Effector memory CD4-positive, alpha-beta T cell (primary cell): ENCODE data around the gene PBRM1.

Source experiments
- DNase-seq, 3 donors: peaks; one replicate each; pipeline ENCODE4 v3.0.0-alpha.2; 2020
- H3K27ac ChIP-seq: 2 replicates; pipeline ENCODE4 v1.7.0; 2013; ENCODE audit warnings: mild to moderate bottlenecking, low read length, moderate library complexity; ENCODE audit not compliant: insufficient read depth, poor library complexity, severe bottlenecking
- H3K27me3 ChIP-seq: replicated peaks from 2 replicates; pipeline ENCODE4 v1.7.0; 2013; ENCODE audit warnings: mild to moderate bottlenecking, low read length; ENCODE audit not compliant: insufficient read depth, control insufficient read depth, poor library complexity, severe bottlenecking
- H3K36me3 ChIP-seq: 2 replicates; pipeline ENCODE4 v1.7.0; 2013; ENCODE audit warnings: mild to moderate bottlenecking, low read length, moderate library complexity; ENCODE audit not compliant: control insufficient read depth, insufficient read depth
- H3K4me1 ChIP-seq: 2 replicates; pipeline ENCODE4 v1.7.0; 2013; ENCODE audit warnings: low read length, mild to moderate bottlenecking; ENCODE audit not compliant: control insufficient read depth, insufficient read depth, poor library complexity, severe bottlenecking
- H3K4me3 ChIP-seq: 2 replicates; pipeline ENCODE4 v1.7.0; 2013; ENCODE audit warnings: low read length, low read depth, mild to moderate bottlenecking; ENCODE audit not compliant: insufficient read depth, poor library complexity, severe bottlenecking
- H3K9me3 ChIP-seq: 2 replicates; pipeline ENCODE4 v1.7.0; 2013; ENCODE audit warnings: mild to moderate bottlenecking, low read length, moderate library complexity; ENCODE audit not compliant: control insufficient read depth

The PBRM1 gene

DNA sequence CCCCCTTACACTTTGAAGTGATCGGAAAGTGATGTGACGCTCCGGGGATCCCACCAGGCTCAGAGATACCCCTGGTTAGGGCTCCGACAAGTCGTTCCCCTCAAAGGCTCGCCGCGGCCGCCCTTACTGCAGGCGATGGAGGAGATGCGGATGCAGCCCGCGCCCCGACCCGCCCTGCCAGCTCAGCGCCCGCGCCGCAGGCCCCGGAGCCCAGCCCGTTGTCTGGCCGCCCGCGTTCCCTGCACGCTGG lies 19.6 kb upstream of the PBRM1 start:
- peak overlapping the region; percentile 90 for H3K4me3 ChIP-seq

DNA sequence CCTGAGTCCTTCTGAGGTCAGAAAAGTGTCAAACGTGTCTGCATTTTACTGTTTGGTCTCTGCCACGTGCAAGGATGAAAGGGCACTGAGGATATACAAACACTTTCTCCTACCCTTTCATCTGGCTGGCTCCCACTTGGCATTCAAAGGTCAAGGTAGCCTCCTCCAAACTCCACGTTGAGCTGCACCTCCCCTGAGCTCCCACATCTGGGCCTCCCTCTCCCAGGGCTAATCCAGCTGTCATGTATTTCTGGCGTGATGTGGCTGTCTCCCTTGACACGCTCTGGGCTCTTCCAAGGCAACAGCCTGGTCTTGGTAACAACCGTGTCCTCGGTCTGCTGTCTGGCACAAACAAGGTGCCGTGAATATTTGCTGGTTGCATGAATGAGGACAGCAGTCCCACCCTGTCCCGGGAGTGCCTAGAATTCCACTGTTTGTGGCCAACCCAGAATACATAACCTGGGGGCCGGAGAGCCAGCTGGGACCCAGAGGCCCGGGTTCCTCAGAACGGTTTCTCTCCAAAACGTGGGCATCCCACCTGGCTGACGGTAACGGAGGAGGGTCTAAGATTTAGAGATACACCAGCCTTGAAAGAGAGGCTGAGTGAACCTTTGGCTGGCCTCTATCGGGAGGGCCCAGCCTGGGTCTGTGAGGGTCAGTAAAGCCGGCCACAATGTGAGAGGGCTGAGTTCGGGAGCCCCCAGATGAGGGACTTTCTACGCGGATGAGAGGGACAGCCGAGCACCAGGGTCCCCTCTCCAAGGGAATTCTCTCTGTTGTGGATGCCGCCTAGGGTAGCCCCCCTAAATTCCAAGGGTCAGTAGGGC lies 19.1 kb upstream of the PBRM1 start:
- Histone ChIP-seq H3K4me3 (peak overlapping the region; percentile 90), H3K36me3 (peaks cover 12% of the 10 kb centered on the region), H3K27ac (peak overlapping the region; percentile 92), H3K4me1 (peaks cover 20% of the 10 kb centered on the region), H3K9me3 (no peaks in the 10 kb centered on the region), H3K27me3 (no peaks in the 10 kb centered on the region)
- no peak for DNase-seq

More for the DNA sequence above, 19.6 kb upstream of the PBRM1 start:
- no peaks in the 10 kb centered on the region for H3K9me3 ChIP-seq
- no peak for DNase-seq
- peaks cover 20% of the 10 kb centered on the region for H3K4me1 ChIP-seq
- peak overlapping the region; percentile 92 for H3K27ac ChIP-seq
- peaks cover 10% of the 10 kb centered on the region for H3K36me3 ChIP-seq
- H3K27me3 ChIP-seq: no peaks in the 10 kb centered on the region

DNA sequence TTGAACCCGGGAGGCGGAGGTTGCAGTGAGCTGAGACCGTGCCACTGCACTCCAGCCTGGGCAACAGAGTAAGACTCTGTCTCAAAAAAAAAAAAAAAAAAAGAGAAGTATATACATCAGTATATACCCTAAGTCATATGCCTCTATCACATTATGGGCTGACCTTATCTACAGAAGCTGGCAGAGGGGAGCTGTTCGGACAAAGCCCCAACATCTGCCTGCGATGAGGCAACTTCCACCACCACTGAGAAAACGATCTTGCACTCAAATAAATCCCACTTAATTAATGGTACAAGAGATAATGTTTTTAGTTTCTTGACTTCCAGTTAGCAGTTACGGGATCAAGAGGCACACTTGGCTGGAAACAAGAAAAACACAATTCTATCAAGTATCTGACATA lies 17.6 kb upstream of the PBRM1 start:
- Histone ChIP-seq H3K4me1 (peaks cover 20% of the 10 kb centered on the region), H3K36me3 (peaks cover 12% of the 10 kb centered on the region), H3K27ac (no peak overlapping the region), H3K9me3 (no peaks in the 10 kb centered on the region), H3K27me3 (no peaks in the 10 kb centered on the region), H3K4me3 (no peak overlapping the region)
- DNase-seq: no peak

DNA sequence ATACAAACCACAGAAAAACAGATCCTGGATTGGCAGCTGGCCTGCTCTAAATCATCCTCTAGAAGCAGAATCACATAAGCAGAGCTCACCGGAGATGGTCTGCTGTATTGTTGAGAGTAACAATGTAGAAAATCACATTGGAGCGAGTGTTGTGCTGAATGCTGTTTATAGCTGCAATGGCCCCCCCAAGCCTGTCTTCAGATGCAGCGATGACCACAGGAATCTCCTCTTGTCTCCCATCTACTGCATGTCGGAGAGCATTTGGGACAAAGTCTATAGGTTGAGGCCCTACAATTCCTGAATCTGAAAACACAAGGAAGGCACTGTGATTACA lies 11.9 kb upstream of the PBRM1 start:
- Histone ChIP-seq H3K27ac (no peak overlapping the region), H3K4me1 (no peaks in the 10 kb centered on the region), H3K27me3 (no peaks in the 10 kb centered on the region), H3K9me3 (no peaks in the 10 kb centered on the region), H3K36me3 (peaks cover 55% of the 10 kb centered on the region), H3K4me3 (no peak overlapping the region)
- no peak for DNase-seq

DNA sequence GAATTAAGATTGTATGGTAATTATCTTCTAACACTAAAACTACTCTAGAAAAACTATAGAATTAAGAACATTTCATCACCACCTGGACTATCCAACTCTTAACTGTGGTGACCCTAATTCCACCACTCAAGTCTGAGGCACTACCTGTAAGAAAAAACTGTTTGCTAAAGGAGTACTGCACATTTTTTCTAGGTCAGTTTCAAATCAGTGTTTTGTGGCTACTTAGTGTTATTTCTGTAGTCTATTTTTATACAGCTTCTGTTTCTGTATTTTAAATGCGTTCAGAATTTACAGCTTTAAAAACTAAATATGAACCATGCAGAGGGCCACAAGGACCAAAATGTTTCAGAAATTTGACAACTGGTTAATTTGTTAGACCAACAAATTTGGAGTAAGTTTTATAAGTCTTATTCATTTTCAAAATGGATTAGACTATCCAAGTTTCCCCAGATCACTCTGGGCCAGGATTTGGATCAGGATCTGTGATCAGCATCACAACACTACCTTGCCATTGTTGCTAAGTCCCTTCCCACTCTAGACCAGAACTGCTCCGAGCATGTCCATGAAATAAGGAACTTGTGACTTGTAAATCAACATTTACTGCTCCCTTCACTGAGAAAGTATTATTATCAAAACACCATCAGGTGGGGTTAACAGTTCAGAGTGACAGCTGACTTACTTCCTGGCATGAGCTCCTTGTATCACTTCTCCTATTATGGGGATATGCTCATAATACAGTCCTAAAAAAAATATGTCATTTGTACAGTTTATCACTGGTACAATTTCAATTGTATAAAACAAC lies 11.3 kb upstream of the PBRM1 start:
- Histone ChIP-seq H3K4me1 (no peaks in the 10 kb centered on the region), H3K9me3 (no peaks in the 10 kb centered on the region), H3K27ac (no peak overlapping the region), H3K4me3 (no peak overlapping the region), H3K27me3 (no peaks in the 10 kb centered on the region), H3K36me3 (peaks cover 61% of the 10 kb centered on the region)
- DNase-seq: no peak

DNA sequence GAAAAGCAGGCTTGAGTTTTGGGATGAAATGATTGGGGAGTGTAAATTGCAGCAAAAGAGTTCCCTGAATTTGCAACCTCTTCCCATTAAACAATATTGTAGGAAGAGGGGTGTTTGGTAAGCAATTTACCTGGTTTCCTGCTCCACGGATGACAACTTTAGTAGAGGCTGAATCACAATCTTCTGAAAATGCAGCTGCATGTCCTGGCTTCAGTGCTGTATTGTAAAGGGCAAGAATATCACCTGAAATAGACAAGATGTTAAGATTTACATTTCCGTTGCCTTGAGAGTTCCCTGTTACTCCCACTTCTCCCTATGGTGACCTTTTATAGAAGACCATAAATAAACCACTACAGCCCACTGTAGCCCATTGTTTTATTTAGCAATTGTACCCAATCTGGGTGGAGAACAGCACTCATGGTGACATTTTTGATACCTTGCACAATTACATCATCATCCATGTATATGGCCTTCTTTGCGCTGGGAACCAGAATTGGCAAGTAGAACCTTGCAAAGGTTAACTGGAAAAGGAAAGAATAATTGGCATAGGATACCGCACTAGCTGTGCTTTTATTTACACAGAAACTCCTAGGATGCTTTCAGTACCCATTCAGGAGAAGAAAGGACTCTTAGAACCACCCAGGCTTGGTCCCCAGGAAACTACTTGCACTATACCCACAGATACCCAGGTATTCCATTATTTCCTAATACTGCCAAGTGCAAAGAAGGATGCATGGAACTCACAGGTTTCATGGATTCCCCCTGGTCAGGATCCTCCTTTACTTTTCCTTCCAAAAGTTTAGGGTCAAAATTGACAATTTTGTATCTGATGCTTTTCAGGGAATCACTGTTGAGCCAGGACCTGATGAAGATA lies 10.3 kb upstream of the PBRM1 start:
- no peak for DNase-seq
- Histone ChIP-seq H3K36me3 (peaks cover 71% of the 10 kb centered on the region), H3K4me3 (no peak overlapping the region), H3K27me3 (no peaks in the 10 kb centered on the region), H3K9me3 (no peaks in the 10 kb centered on the region), H3K4me1 (no peaks in the 10 kb centered on the region), H3K27ac (no peak overlapping the region)

DNA sequence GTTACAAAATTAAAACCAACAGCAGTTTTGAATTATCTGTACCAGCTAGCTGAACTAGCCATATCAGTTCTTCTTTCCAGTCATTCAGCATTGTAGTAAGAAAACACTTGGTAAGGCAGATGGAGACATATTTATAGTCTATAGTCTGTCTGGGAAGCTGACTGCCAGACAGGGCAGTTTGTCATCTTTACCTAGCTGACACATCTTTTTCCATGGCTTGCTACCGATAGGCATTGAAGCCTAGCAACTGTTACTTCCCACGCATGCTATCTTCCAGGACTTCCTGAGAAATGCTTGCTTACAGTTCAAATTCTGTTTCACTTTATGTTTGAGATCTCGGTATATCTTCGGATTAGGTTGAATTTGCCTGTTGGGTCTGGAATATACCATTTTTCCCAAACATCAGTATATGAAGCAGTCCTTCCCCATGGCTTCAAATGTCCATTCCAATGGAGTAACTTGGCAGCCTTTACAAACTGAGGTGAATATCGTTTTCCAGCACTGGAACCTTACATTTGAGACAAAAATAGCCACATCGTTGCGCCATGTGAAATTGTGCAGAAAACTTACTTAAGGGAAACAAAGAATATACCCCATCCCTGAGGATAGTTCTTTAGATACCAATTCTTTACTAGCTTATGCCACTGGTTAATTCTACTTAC lies 8.9 kb upstream of the PBRM1 start:
- Histone ChIP-seq H3K9me3 (no peaks in the 10 kb centered on the region), H3K36me3 (peaks cover 81% of the 10 kb centered on the region), H3K4me3 (no peak overlapping the region), H3K4me1 (no peaks in the 10 kb centered on the region), H3K27ac (no peak overlapping the region), H3K27me3 (no peaks in the 10 kb centered on the region)
- DNase-seq: no peak

DNA sequence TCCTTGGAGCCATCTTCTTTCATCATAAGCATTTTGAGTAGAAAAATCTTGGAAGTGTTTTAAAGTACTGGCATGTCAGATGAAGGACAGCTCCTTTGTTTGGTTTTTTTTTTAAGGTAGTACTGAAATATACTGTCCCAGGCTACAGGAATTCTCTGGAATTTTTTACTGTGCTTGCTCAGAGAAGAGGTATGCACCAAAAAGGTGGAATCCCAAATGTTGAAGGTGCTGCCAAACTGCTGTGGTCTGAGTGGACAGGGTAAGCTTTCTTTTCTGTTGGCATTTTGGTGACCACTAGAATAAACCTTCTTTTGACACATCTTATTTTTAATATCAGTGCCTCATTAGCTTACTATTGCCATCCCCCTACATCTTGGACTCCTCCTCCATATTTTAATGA lies 7.4 kb upstream of the PBRM1 start:
- no peak overlapping the region for H3K4me3 ChIP-seq

DNA sequence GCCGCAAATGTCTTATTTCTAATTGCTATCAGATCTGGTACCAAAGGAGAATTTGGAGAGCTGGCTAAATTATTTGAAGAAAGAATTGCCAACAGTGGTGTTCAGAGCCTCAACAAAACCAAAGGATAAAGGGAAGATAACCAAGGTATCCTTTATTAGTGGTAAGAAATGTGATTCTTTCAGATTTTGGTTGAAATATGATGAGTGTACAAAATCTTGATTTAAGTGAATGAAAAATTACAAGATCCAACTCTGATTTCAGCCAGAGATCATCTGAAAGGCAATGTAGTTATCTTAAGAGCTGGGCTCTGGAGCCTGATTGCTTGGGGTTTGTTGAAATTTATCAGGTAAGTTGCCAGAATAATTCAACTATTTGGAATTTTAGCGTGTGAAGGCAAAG lies 4.8 kb upstream of the PBRM1 start:
- Histone ChIP-seq H3K36me3 (peaks cover 82% of the 10 kb centered on the region), H3K27ac (no peak overlapping the region), H3K27me3 (no peaks in the 10 kb centered on the region)

More for the DNA sequence above, 7.4 kb upstream of the PBRM1 start:
- DNase-seq: no peak
- H3K9me3 ChIP-seq: no peaks in the 10 kb centered on the region
- H3K4me1 ChIP-seq: no peaks in the 10 kb centered on the region
- no peak overlapping the region for H3K27ac ChIP-seq
- no peaks in the 10 kb centered on the region for H3K27me3 ChIP-seq
- peaks cover 94% of the 10 kb centered on the region for H3K36me3 ChIP-seq

More for the DNA sequence above, 4.8 kb upstream of the PBRM1 start:
- DNase-seq: no peak
- H3K4me3 ChIP-seq: no peak overlapping the region
- H3K4me1 ChIP-seq: no peaks in the 10 kb centered on the region
- no peaks in the 10 kb centered on the region for H3K9me3 ChIP-seq
